Measurements from ENCODE around the gene TGFBI.
A peak's percentile ranks its signal among the peaks of the same experiment; 100 is the strongest.
"Not testable (repeated sequence)": the region's sequence is repeated elsewhere in the genome, so short reads cannot be mapped to it uniquely, and the experiment has no call there.

Gene TGFBI

GRCh38 chr5:136028090-136028489, 698 bp upstream of the TGFBI start:
- no peak for DNase-seq

- no peak for DNase-seq
Observed at GRCh38 chr5:136030252-136030651, 1.5 kb downstream of the TGFBI start.

GRCh38 chr5:136030956-136031611, 2.3 kb downstream of the TGFBI start:
- DNase-seq, result no peak

- DNase-seq, result no peak
Observed at GRCh38 chr5:136031711-136032110, 2.9 kb downstream of the TGFBI start.

GRCh38 chr5:136032564-136032963, 3.8 kb downstream of the TGFBI start:
- DNase-seq, result no peak

GRCh38 chr5:136033234-136033633, 4.4 kb downstream of the TGFBI start:
- no peak for DNase-seq

GRCh38 chr5:136033848-136034247, 5.1 kb downstream of the TGFBI start:
- no peak for DNase-seq

- DNase-seq, result no peak
Observed at GRCh38 chr5:136034492-136034891, 5.7 kb downstream of the TGFBI start.

GRCh38 chr5:136034984-136035383, 6.2 kb downstream of the TGFBI start:
- no peak for DNase-seq

- DNase-seq, result no peak
Observed at GRCh38 chr5:136035837-136036236, 7.0 kb downstream of the TGFBI start.

- DNase-seq, result no peak
Observed at GRCh38 chr5:136036293-136036911, 7.6 kb downstream of the TGFBI start.

GRCh38 chr5:136037001-136037705, 8.4 kb downstream of the TGFBI start:
- DNase-seq, result peak; percentile 71

- DNase-seq, result no peak
Observed at GRCh38 chr5:136038635-136039034, 9.8 kb downstream of the TGFBI start.

GRCh38 chr5:136039202-136039601, 10.4 kb downstream of the TGFBI start:
- DNase-seq, result no peak

- DNase-seq, result no peak
Observed at GRCh38 chr5:136040746-136041415, 12.1 kb downstream of the TGFBI start.

- DNase-seq, result no peak
Observed at GRCh38 chr5:136042156-136042555, 13.4 kb downstream of the TGFBI start.

GRCh38 chr5:136042665-136043121, 13.9 kb downstream of the TGFBI start:
- DNase-seq, result peak; percentile 8

GRCh38 chr5:136043551-136043950, 14.8 kb downstream of the TGFBI start:
- no peak for DNase-seq

GRCh38 chr5:136043968-136044610, 15.3 kb downstream of the TGFBI start:
- DNase-seq, result no peak

- not testable (repeated sequence) for DNase-seq
Observed at GRCh38 chr5:136045026-136045425, 16.2 kb downstream of the TGFBI start.

GRCh38 chr5:136046246-136046645, 17.5 kb downstream of the TGFBI start:
- no peak for DNase-seq

GRCh38 chr5:136047858-136048257, 19.1 kb downstream of the TGFBI start:
- DNase-seq, result no peak

- DNase-seq, result no peak
Observed at GRCh38 chr5:136048966-136049365, 20.2 kb downstream of the TGFBI start.

All from stimulated activated CD4-positive, alpha-beta T cell treated with anti-CD3 and anti-CD28 coated beads, Interleukin-1b, Interleukin-23, amount 100 ng/mL, for 48 hours (primary cell).